Measurements from ENCODE around the gene RCOR2. TPM values are rescaled to one million over a fixed set of nuclear protein-coding genes. Genes with fewer than 3 reads are reported as not detected.
A peak's percentile ranks its signal among the peaks of the same experiment; 100 is the strongest.

Gene RCOR2
- total and polyA plus RNA-seq, 2 of the 4 experiments (the other 2 are of a cell fraction): 0.90 to 2.0 TPM

DNA sequence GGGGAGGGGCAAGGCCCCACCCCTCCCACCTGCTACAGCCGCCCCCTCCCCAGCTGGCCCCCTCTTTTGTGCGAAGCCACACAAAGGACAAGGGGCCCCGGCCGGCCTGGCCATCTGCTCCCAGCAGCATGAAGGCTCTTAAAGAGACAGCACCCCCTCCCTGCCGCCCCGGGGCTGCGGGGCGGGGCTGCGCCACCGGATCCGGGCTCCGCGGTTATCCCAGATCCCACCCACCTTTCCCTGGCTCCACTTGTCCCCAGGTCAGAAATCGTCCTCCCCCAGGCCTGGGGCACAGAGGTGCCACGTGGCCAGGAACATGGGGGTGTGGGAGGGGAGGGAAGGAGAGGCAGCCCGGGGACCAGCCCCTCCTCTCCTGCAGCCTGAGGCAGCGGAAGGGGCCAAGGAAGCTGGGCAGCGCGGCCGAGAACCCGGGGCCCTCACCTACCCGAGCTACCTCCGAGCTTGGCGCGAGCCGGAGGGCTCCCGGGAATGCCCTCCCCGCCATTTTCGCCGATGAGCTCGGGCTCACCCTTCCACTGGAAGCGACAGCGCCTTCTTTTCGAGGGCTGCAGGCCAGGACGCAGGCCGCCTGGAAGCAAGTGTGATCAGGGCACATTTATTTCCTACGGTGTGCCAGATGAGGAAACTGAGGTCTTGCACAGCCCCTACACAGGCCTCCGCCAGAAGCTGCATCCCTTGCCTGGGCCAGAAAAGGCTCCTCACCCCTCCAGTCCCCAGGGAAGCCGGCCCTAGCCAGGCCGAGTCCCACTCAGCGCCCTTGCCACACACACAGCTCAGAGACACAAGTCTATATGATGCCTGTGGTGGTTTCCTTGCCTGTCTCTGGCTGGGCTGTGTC lies 2.5 kb upstream of the RCOR2 start (continued):
- TF ChIP-seq SMC3 (IDR thresholded peaks at IDR 0.05; ENCODE audit: low read depth, low read length) (no peak), CEBPB (IDR thresholded peaks at IDR 0.05; ENCODE audit: low read depth, low read length) (no peak), POLR2A (IDR thresholded peaks at IDR 0.05; ENCODE audit: low read depth, low read length) (no peak)

DNA sequence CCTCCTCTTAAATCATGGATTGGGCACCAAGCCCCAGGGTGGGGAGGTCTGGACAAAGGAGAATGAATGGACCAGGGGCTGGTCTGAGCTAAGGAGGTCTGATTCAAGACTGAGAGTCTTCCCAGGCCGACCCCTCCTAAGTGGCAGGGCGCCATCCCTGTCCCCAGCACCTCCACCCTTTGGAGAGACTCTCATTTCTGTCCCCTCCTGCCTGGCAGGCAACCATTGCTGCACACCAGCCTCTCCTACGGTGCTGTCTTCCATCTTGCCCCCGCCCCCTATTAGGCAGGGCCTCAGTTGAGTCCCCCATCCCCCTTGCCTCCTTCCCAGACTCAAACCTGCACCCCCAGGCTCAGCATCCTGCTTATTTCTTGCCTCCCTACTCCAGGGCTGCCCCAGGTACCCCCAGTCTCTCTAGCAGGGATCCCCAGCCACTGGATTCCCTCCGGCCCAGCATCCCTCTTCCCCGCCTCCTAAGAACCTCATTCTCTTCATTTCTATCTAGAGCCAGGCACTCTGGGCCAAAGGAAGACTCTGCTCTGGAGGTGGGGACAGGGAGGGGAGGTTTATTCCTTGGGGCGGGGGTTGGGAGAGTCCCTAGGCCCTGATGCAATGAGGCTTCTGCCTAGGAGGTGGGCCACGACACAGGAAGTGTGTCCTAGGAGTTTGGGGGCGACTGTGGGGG lies 1.7 kb upstream of the RCOR2 start:
- in situ Hi-C loops (cut with MboI; ENCODE audit: low sequenced_read_pairs): no loop called here

More for the DNA sequence above, 1.7 kb upstream of the RCOR2 start:
- Histone ChIP-seq H3K9me3 (ENCODE audit: control insufficient read depth, insufficient read depth, low read length) (0 out of 2 replicates have a peak, but pooled peaks cover 2% of the 10 kb centered on the region), H3K56ac (ENCODE audit: extremely low read depth, insufficient read depth, low read length) (0 out of 2 replicates have a peak overlapping the region, but pooled peaks have one; percentile 20), H2AFZ (replicated peaks; ENCODE audit: low read length, poor library complexity) (peak overlapping the region; percentile 91), H3K4me2 (ENCODE audit: low read depth, low read length) (no peak overlapping the region; the same call in 1 of the 2 replicates), H3K14ac (replicated peaks; ENCODE audit: low read depth, low read length) (peak overlapping the region; percentile 14; the same call in 1 of the 2 replicates), H3K79me1 (ENCODE audit: low read depth in 1 of 2, low read length in 2 of 2) (peaks cover 0 to 4% of the 10 kb centered on the region in 2 experiments; a peak in 1 of 4 replicates), H4K20me1 (ENCODE audit: insufficient read depth, low read length) (no peaks in the 10 kb centered on the region), H4K8ac (ENCODE audit: low read depth in 2 of 2, low read length in 2 of 2) (peak overlapping the region; percentile 83 to 87; a peak in 2 of 4 replicates), H3K4me3 (ENCODE audit: insufficient read depth, low read depth, low read length) (no peak overlapping the region), H3K9me1 (ENCODE audit: insufficient read depth, low read length) (peaks cover 6% of the 10 kb centered on the region), H3K4ac (ENCODE audit: low read depth, low read length) (peak overlapping the region; percentile 70), H3K27ac (ENCODE audit: insufficient read depth, low read length) (peak overlapping the region; percentile 31; the same call in 1 of the 2 replicates), H4K5ac (ENCODE audit: low read depth, low read length) (peak overlapping the region; percentile 64), H2BK15ac (ENCODE audit: low read depth, low read length) (peak overlapping the region; percentile 34; the same call in 1 of the 3 replicates), H4K91ac (ENCODE audit: insufficient read depth, low read depth, low read length) (peak overlapping the region; percentile 46), H3K27me3 (ENCODE audit: control insufficient read depth, insufficient read depth, low read length) (peaks cover 10% of the 10 kb centered on the region; the same call in 1 of the 2 replicates), H3K36me3 (ENCODE audit: control insufficient read depth, insufficient read depth, low read length) (no peaks in the 10 kb centered on the region), H3K4me1 (ENCODE audit: control insufficient read depth, insufficient read depth, low read length) (peaks cover 31% of the 10 kb centered on the region), H3K18ac (ENCODE audit: low read depth, low read length) (peak overlapping the region; percentile 28), H2AK5ac (ENCODE audit: low read depth, low read length) (peak overlapping the region; percentile 70), H2BK5ac (ENCODE audit: low read depth, low read length, poor library complexity, severe bottlenecking) (peak overlapping the region; percentile 46), H3K9ac (ENCODE audit: low read depth, low read length) (no peak overlapping the region), H2AK9ac (replicated peaks; ENCODE audit: low read depth, low read length, poor library complexity) (peak overlapping the region; percentile 99), H2BK120ac (ENCODE audit: low read depth, low read length) (peak overlapping the region; percentile 42; the same call in 1 of the 2 replicates), H3K23ac (ENCODE audit: low read depth, low read length) (peak overlapping the region; percentile 79; the same call in 1 of the 2 replicates), H2BK20ac (ENCODE audit: low read depth, low read length) (peak overlapping the region; percentile 25; the same call in 1 of the 2 replicates)
- ATAC-seq (ENCODE audit: low read depth): no peak
- no peak for DNase-seq
- ChIA-PET POLR2A (ENCODE audit: unreplicated experiment) (no interaction called here), CTCF (no interaction called here)
- no TSS peak for BruUV-seq (replicated peaks)
- dilution Hi-C loops (cut with HindIII; ENCODE audit: low sequenced_read_pairs, unreplicated experiment) (no loop called here), intact Hi-C loops (cut with micrococcal nuclease) (no loop called here)
- WGBS, 2 experiments (ENCODE audit: extremely low coverage in 2 of 2, insufficient read length in 1 of 2): 0% methylated on average over 1 of the region's 9 CpGs; no CpG with 5 or more reads in 1 of the 2 experiments
- TF ChIP-seq RFX5 (IDR thresholded peaks at IDR 0.05; ENCODE audit: low read depth, low read length) (no peak), NFE2L2 (IDR thresholded peaks at IDR 0.05; ENCODE audit: low read depth, low read length) (no peak), FOS (IDR thresholded peaks at IDR 0.05; ENCODE audit: low read depth, low read length) (no peak), CHD1 (IDR thresholded peaks at IDR 0.05; ENCODE audit: low read depth, low read length) (no peak), MXI1 (IDR thresholded peaks at IDR 0.05; ENCODE audit: borderline replicate concordance, low read depth, low read length) (no peak), RAD21 (IDR thresholded peaks at IDR 0.05; ENCODE audit: low read length) (no peak), BHLHE40 (IDR thresholded peaks at IDR 0.05; ENCODE audit: low read depth, low read length) (no peak), CEBPB (IDR thresholded peaks at IDR 0.05; ENCODE audit: low read depth, low read length) (no peak)
- TF ChIP-seq, protein P1, sequence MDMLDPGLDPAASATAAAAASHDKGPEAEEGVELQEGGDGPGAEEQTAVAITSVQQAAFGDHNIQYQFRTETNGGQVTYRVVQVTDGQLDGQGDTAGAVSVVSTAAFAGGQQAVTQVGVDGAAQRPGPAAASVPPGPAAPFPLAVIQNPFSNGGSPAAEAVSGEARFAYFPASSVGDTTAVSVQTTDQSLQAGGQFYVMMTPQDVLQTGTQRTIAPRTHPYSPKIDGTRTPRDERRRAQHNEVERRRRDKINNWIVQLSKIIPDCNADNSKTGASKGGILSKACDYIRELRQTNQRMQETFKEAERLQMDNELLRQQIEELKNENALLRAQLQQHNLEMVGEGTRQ (IDR thresholded peaks at IDR 0.05; ENCODE audit: low read depth, low read length): no peak
- TF ChIP-seq, protein P2, sequence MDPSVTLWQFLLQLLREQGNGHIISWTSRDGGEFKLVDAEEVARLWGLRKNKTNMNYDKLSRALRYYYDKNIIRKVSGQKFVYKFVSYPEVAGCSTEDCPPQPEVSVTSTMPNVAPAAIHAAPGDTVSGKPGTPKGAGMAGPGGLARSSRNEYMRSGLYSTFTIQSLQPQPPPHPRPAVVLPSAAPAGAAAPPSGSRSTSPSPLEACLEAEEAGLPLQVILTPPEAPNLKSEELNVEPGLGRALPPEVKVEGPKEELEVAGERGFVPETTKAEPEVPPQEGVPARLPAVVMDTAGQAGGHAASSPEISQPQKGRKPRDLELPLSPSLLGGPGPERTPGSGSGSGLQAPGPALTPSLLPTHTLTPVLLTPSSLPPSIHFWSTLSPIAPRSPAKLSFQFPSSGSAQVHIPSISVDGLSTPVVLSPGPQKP (IDR thresholded peaks at IDR 0.05; ENCODE audit: borderline replicate concordance, low read depth, low read length): no peak
